Mesodermal cell (in vitro differentiated cells): ENCODE measurements around the gene ADNP.

Source experiments
- H3K27ac ChIP-seq: 2 replicates; pipeline ENCODE4 v1.7.0; 2013; ENCODE audit warnings: mild to moderate bottlenecking, low read depth, low read length, moderate library complexity; ENCODE audit not compliant: severe bottlenecking
- H3K36me3 ChIP-seq: 2 replicates; pipeline ENCODE4 v1.7.1; 2013; ENCODE audit warnings: mild to moderate bottlenecking, low read length, moderate library complexity; ENCODE audit not compliant: control insufficient read depth, insufficient read depth
- H3K4me1 ChIP-seq: one replicate; pipeline ENCODE4 v1.7.1; 2013; ENCODE audit warnings: mild to moderate bottlenecking, low read length; ENCODE audit not compliant: insufficient read depth, control insufficient read depth, poor library complexity, severe bottlenecking
- H3K4me3 ChIP-seq: 2 replicates; pipeline ENCODE4 v1.7.0; 2013; ENCODE audit warnings: low read length, control low read depth, mild to moderate bottlenecking; ENCODE audit not compliant: insufficient read depth, poor library complexity, severe bottlenecking; ENCODE audit errors: extremely low read depth
- H3K9me3 ChIP-seq: 2 replicates; pipeline ENCODE4 v1.7.1; 2013; ENCODE audit warnings: mild to moderate bottlenecking, low read length, moderate library complexity; ENCODE audit not compliant: control insufficient read depth
- WGBS, 2 experiments: methylation state at CpG; one replicate each; pipeline ENCODE4 v1.1.5; 2013; ENCODE audit warnings: missing lambda C conversion rate in 2 of 2; ENCODE audit not compliant: insufficient coverage in 2 of 2; 5-methylcytosine and 5-hydroxymethylcytosine counted together

ADNP gene

GRCh38 chr20:50916934-50917333 lies 14.3 kb downstream of the ADNP start:
- H3K4me3 ChIP-seq, result no peak overlapping the region
- H3K36me3 ChIP-seq, result peaks cover 66% of the 10 kb centered on the region
- H3K27ac ChIP-seq, result no peak overlapping the region

GRCh38 chr20:50916257-50916656 lies 15.0 kb downstream of the ADNP start:
- Histone ChIP-seq H3K4me1 (peaks cover 38% of the 10 kb centered on the region), H3K27ac (no peak overlapping the region)
- WGBS, 2 experiments, result 93 to 95% methylated on average over 3 of the region's 5 CpGs

More at GRCh38 chr20:50916934-50917333, 14.3 kb downstream of the ADNP start:
- 94 to 100% methylated on average over 2 to 3 of the region's 3 CpGs for WGBS, 2 experiments
- no peaks in the 10 kb centered on the region for H3K9me3 ChIP-seq
- peaks cover 32% of the 10 kb centered on the region for H3K4me1 ChIP-seq

GRCh38 chr20:50915424-50915823 lies 15.8 kb downstream of the ADNP start:
- H3K9me3 ChIP-seq, result no peaks in the 10 kb centered on the region
- H3K36me3 ChIP-seq, result peaks cover 66% of the 10 kb centered on the region

More at GRCh38 chr20:50916257-50916656, 15.0 kb downstream of the ADNP start:
- H3K36me3 ChIP-seq, result peaks cover 66% of the 10 kb centered on the region
- H3K9me3 ChIP-seq, result no peaks in the 10 kb centered on the region
- H3K4me3 ChIP-seq, result no peak overlapping the region

GRCh38 chr20:50913690-50914375 lies 17.4 kb downstream of the ADNP start:
- H3K36me3 ChIP-seq, result peaks cover 69% of the 10 kb centered on the region
- peak overlapping the region; percentile 1 for H3K27ac ChIP-seq
- H3K4me1 ChIP-seq, result peaks cover 38% of the 10 kb centered on the region
- WGBS, 2 experiments, result 86 to 100% methylated on average over 1 of the region's 2 CpGs
- H3K4me3 ChIP-seq, result no peak overlapping the region
- H3K9me3 ChIP-seq, result no peaks in the 10 kb centered on the region

More at GRCh38 chr20:50915424-50915823, 15.8 kb downstream of the ADNP start:
- peak overlapping the region; percentile 29 for H3K27ac ChIP-seq
- H3K4me1 ChIP-seq, result peaks cover 38% of the 10 kb centered on the region
- WGBS, 2 experiments, result 88% methylated on average over 1 of the region's 3 CpGs; no CpG with 5 or more reads in 1 of the 2 experiments
- H3K4me3 ChIP-seq, result no peak overlapping the region

GRCh38 chr20:50911716-50912115 lies 19.5 kb downstream of the ADNP start:
- Histone ChIP-seq H3K36me3 (peaks cover 82% of the 10 kb centered on the region), H3K4me3 (no peak overlapping the region), H3K9me3 (no peaks in the 10 kb centered on the region), H3K27ac (no peak overlapping the region), H3K4me1 (peaks cover 38% of the 10 kb centered on the region)
- 100% methylated on average over 1 of the region's 1 CpG; no CpG with 5 or more reads in 1 of the 2 experiments for WGBS, 2 experiments

GRCh38 chr20:50911030-50911429 lies 20.2 kb downstream of the ADNP start:
- WGBS, 2 experiments, result 89 to 90% methylated on average over 1 of the region's 3 CpGs
- peaks cover 75% of the 10 kb centered on the region for H3K36me3 ChIP-seq
- H3K4me1 ChIP-seq, result peaks cover 32% of the 10 kb centered on the region
- H3K4me3 ChIP-seq, result no peak overlapping the region
- no peak overlapping the region for H3K27ac ChIP-seq
- no peaks in the 10 kb centered on the region for H3K9me3 ChIP-seq

- WGBS, 2 experiments, result 100% methylated on average over 2 of the region's 3 CpGs
- H3K4me3 ChIP-seq, result no peak overlapping the region
- H3K4me1 ChIP-seq, result peaks cover 18% of the 10 kb centered on the region
- H3K27ac ChIP-seq, result no peak overlapping the region
- peaks cover 69% of the 10 kb centered on the region for H3K36me3 ChIP-seq
- H3K9me3 ChIP-seq, result no peaks in the 10 kb centered on the region
Observed at GRCh38 chr20:50909413-50909812, 21.8 kb downstream of the ADNP start.

GRCh38 chr20:50904067-50904570 lies 27.1 kb downstream of the ADNP start:
- 88 to 100% methylated on average over 4 to 6 of the region's 6 CpGs for WGBS, 2 experiments
- H3K9me3 ChIP-seq, result no peaks in the 10 kb centered on the region
- H3K36me3 ChIP-seq, result peaks cover 69% of the 10 kb centered on the region
- no peaks in the 10 kb centered on the region for H3K4me1 ChIP-seq
- H3K4me3 ChIP-seq, result no peak overlapping the region
- no peak overlapping the region for H3K27ac ChIP-seq

- Histone ChIP-seq H3K36me3 (peaks cover 69% of the 10 kb centered on the region), H3K4me3 (no peak overlapping the region), H3K27ac (no peak overlapping the region), H3K4me1 (no peaks in the 10 kb centered on the region), H3K9me3 (no peaks in the 10 kb centered on the region)
- 93 to 96% methylated on average over 5 to 7 of the region's 8 CpGs for WGBS, 2 experiments
Observed at GRCh38 chr20:50903353-50904051, 27.7 kb downstream of the ADNP start.

GRCh38 chr20:50901301-50901700 lies 29.9 kb downstream of the ADNP start:
- no CpG with 5 or more reads among the region's 1 CpG for WGBS, 2 experiments
- Histone ChIP-seq H3K27ac (no peak overlapping the region), H3K4me3 (no peak overlapping the region), H3K9me3 (no peaks in the 10 kb centered on the region), H3K36me3 (peaks cover 77% of the 10 kb centered on the region), H3K4me1 (no peaks in the 10 kb centered on the region)
